ENCODE measurements around the gene SLC4A1.

Gene SLC4A1

GRCh38 chr17:44218344-44219107 is 49.4 kb downstream of the SLC4A1 start:
- peak; percentile 82 to 89 for DNase-seq (ENCODE audit: low spot score in 2 of 2)
- Histone ChIP-seq H3K27me3 (ENCODE audit: low read depth) (no peaks in the 10 kb centered on the region), H3K4me1 (peaks cover 10% of the 10 kb centered on the region), H3K36me3 (replicated peaks) (peaks cover 34% of the 10 kb centered on the region), H3K9me3 (no peaks in the 10 kb centered on the region), H3K4me3 (peak overlapping the region; percentile 54)
- in situ Hi-C loops (cut with MboI; ENCODE audit: low sequenced_read_pairs), result no loop called here

GRCh38 chr17:44217738-44218343 is 50.1 kb downstream of the SLC4A1 start:
- Histone ChIP-seq H3K27me3 (ENCODE audit: low read depth) (no peaks in the 10 kb centered on the region), H3K9me3 (no peaks in the 10 kb centered on the region), H3K36me3 (replicated peaks) (peaks cover 40% of the 10 kb centered on the region), H3K4me1 (peaks cover 10% of the 10 kb centered on the region), H3K4me3 (peak overlapping the region; percentile 54)
- DNase-seq (ENCODE audit: low spot score in 2 of 2), result no peak
- in situ Hi-C loops (cut with MboI; ENCODE audit: low sequenced_read_pairs), result no loop called here

GRCh38 chr17:44216694-44217093 is 51.2 kb downstream of the SLC4A1 start:
- peaks cover 5% of the 10 kb centered on the region for H3K4me1 ChIP-seq
- no peaks in the 10 kb centered on the region for H3K27me3 ChIP-seq (ENCODE audit: low read depth)
- H3K4me3 ChIP-seq, result peak overlapping the region; percentile 54; the same call in 1 of the 2 replicates
- no peaks in the 10 kb centered on the region for H3K9me3 ChIP-seq
- H3K36me3 ChIP-seq (replicated peaks), result peaks cover 42% of the 10 kb centered on the region
- no peak for DNase-seq (ENCODE audit: low spot score in 2 of 2)
- in situ Hi-C loops (cut with MboI; ENCODE audit: low sequenced_read_pairs), result no loop called here

GRCh38 chr17:44216173-44216572 is 51.8 kb downstream of the SLC4A1 start:
- Histone ChIP-seq H3K27me3 (ENCODE audit: low read depth) (no peaks in the 10 kb centered on the region), H3K9me3 (no peaks in the 10 kb centered on the region), H3K4me3 (no peak overlapping the region; the same call in 1 of the 2 replicates), H3K36me3 (replicated peaks) (peaks cover 47% of the 10 kb centered on the region), H3K4me1 (peaks cover 5% of the 10 kb centered on the region; the same call in 1 of the 2 replicates)
- no peak for DNase-seq (ENCODE audit: low spot score in 2 of 2)
- in situ Hi-C loops (cut with MboI; ENCODE audit: low sequenced_read_pairs), result no loop called here

GRCh38 chr17:44214896-44215295 is 53.0 kb downstream of the SLC4A1 start:
- peaks cover 60% of the 10 kb centered on the region for H3K36me3 ChIP-seq (replicated peaks)

GRCh38 chr17:44214230-44214494 is 53.8 kb downstream of the SLC4A1 start:
- DNase-seq (ENCODE audit: low spot score in 2 of 2), result no peak
- H3K9me3 ChIP-seq, result no peaks in the 10 kb centered on the region
- no peaks in the 10 kb centered on the region for H3K27me3 ChIP-seq (ENCODE audit: low read depth)
- H3K4me1 ChIP-seq, result peaks cover 7% of the 10 kb centered on the region
- in situ Hi-C loops (cut with MboI; ENCODE audit: low sequenced_read_pairs), result loop anchor here (5.0 kb wide), 1 partner anchor 113 kb away; no protein-coding TSS in a partner anchor
- no peak overlapping the region for H3K4me3 ChIP-seq
- H3K36me3 ChIP-seq (replicated peaks), result peaks cover 67% of the 10 kb centered on the region

More at GRCh38 chr17:44214896-44215295, 53.0 kb downstream of the SLC4A1 start:
- in situ Hi-C loops (cut with MboI; ENCODE audit: low sequenced_read_pairs), result loop anchor here (5.0 kb wide), 1 partner anchor 112 kb away; no protein-coding TSS in a partner anchor
- Histone ChIP-seq H3K9me3 (no peaks in the 10 kb centered on the region), H3K4me3 (no peak overlapping the region), H3K27me3 (ENCODE audit: low read depth) (no peaks in the 10 kb centered on the region), H3K4me1 (peaks cover 7% of the 10 kb centered on the region)
- DNase-seq (ENCODE audit: low spot score in 2 of 2), result no peak

GRCh38 chr17:44213403-44214229 is 54.3 kb downstream of the SLC4A1 start:
- Histone ChIP-seq H3K4me1 (peaks cover 7% of the 10 kb centered on the region), H3K27me3 (ENCODE audit: low read depth) (no peaks in the 10 kb centered on the region), H3K4me3 (no peak overlapping the region), H3K36me3 (replicated peaks) (peaks cover 72% of the 10 kb centered on the region), H3K9me3 (no peaks in the 10 kb centered on the region)
- in situ Hi-C loops (cut with MboI; ENCODE audit: low sequenced_read_pairs), result loop anchor here (5.0 kb wide), 1 partner anchor 114 kb away; no protein-coding TSS in a partner anchor
- no peak for DNase-seq (ENCODE audit: low spot score in 2 of 2)

- peaks cover 7% of the 10 kb centered on the region for H3K4me1 ChIP-seq
- in situ Hi-C loops (cut with MboI; ENCODE audit: low sequenced_read_pairs), result loop anchor here (5.0 kb wide), 1 partner anchor 115 kb away; no protein-coding TSS in a partner anchor
These were observed 55.2 kb downstream of the SLC4A1 start for GRCh38 chr17:44212507-44213402.

GRCh38 chr17:44211281-44212265 is 56.4 kb downstream of the SLC4A1 start:
- Histone ChIP-seq H3K4me3 (no peak overlapping the region), H3K9me3 (no peaks in the 10 kb centered on the region), H3K27me3 (ENCODE audit: low read depth) (no peaks in the 10 kb centered on the region), H3K36me3 (replicated peaks) (peaks cover 83% of the 10 kb centered on the region), H3K4me1 (peaks cover 3% of the 10 kb centered on the region; the same call in 1 of the 2 replicates)
- no peak for DNase-seq (ENCODE audit: low spot score in 2 of 2)
- in situ Hi-C loops (cut with MboI; ENCODE audit: low sequenced_read_pairs), result loop anchor here (5.0 kb wide), 1 partner anchor 116 kb away; no protein-coding TSS in a partner anchor

More at GRCh38 chr17:44212507-44213402, 55.2 kb downstream of the SLC4A1 start:
- H3K9me3 ChIP-seq, result no peaks in the 10 kb centered on the region
- H3K27me3 ChIP-seq (ENCODE audit: low read depth), result no peaks in the 10 kb centered on the region
- H3K4me3 ChIP-seq, result no peak overlapping the region
- H3K36me3 ChIP-seq (replicated peaks), result peaks cover 79% of the 10 kb centered on the region
- DNase-seq (ENCODE audit: low spot score in 2 of 2), result no peak

- peaks cover 3% of the 10 kb centered on the region; the same call in 1 of the 2 replicates for H3K4me1 ChIP-seq
- no peaks in the 10 kb centered on the region for H3K27me3 ChIP-seq (ENCODE audit: low read depth)
- peaks cover 73% of the 10 kb centered on the region for H3K36me3 ChIP-seq (replicated peaks)
- H3K4me3 ChIP-seq, result no peak overlapping the region
- DNase-seq (ENCODE audit: low spot score in 2 of 2), result peak; percentile 75 to 88
- no peaks in the 10 kb centered on the region for H3K9me3 ChIP-seq
- in situ Hi-C loops (cut with MboI; ENCODE audit: low sequenced_read_pairs), result loop anchor here (5.0 kb wide), 1 partner anchor 117 kb away; no protein-coding TSS in a partner anchor
These were observed 57.4 kb downstream of the SLC4A1 start for GRCh38 chr17:44210342-44211192.

- H3K36me3 ChIP-seq (replicated peaks), result peaks cover 66% of the 10 kb centered on the region
- no peaks in the 10 kb centered on the region for H3K27me3 ChIP-seq (ENCODE audit: low read depth)
- no peak overlapping the region for H3K4me3 ChIP-seq
- no peak for DNase-seq (ENCODE audit: low spot score in 2 of 2)
- H3K4me1 ChIP-seq, result peaks cover 3% of the 10 kb centered on the region; the same call in 1 of the 2 replicates
- in situ Hi-C loops (cut with MboI; ENCODE audit: low sequenced_read_pairs), result loop anchor here (5.0 kb wide), 1 partner anchor 117 kb away; no protein-coding TSS in a partner anchor
- H3K9me3 ChIP-seq, result no peaks in the 10 kb centered on the region
These were observed 58.1 kb downstream of the SLC4A1 start for GRCh38 chr17:44209786-44210341.

Data from HAP-1 (cell line).